Measurements from ENCODE around the gene CMTM5.
A peak's percentile ranks its signal among the peaks of the same experiment; 100 is the strongest.

The CMTM5 gene

GRCh38 chr14:23358553-23359166, 18.2 kb upstream of the CMTM5 start:
- DNase-seq, result no peak

GRCh38 chr14:23359167-23359626, 17.6 kb upstream of the CMTM5 start:
- DNase-seq, result no peak

- DNase-seq, result no peak
Measured at GRCh38 chr14:23359722-23360447, 17.0 kb upstream of the CMTM5 start.

GRCh38 chr14:23360496-23360895, 16.4 kb upstream of the CMTM5 start:
- DNase-seq, result peak; percentile 69 to 70

GRCh38 chr14:23361320-23361719, 15.5 kb upstream of the CMTM5 start:
- DNase-seq, result peak; percentile 23 to 42

GRCh38 chr14:23361763-23362162, 15.1 kb upstream of the CMTM5 start:
- DNase-seq, result no peak

GRCh38 chr14:23362200-23362599, 14.6 kb upstream of the CMTM5 start:
- DNase-seq, result no peak

GRCh38 chr14:23364164-23365035, 12.4 kb upstream of the CMTM5 start:
- peak; percentile 77 to 82 for DNase-seq

GRCh38 chr14:23365036-23365731, 11.7 kb upstream of the CMTM5 start, which contains the start of gene EFS:
Gene EFS, minus strand, starts transcription at chr14:23365172. Its CDS starts 147 bp downstream, at chr14:23365025.
- DNase-seq, result peak; percentile 30 to 61

GRCh38 chr14:23365732-23366425, 11.0 kb upstream of the CMTM5 start:
- DNase-seq, result peak; percentile 75 to 79

GRCh38 chr14:23366426-23366921, 10.4 kb upstream of the CMTM5 start:
- peak; percentile 75 to 79 for DNase-seq

GRCh38 chr14:23370221-23370620, 6.6 kb upstream of the CMTM5 start:
- no peak for DNase-seq

- no peak for DNase-seq
Measured at GRCh38 chr14:23371865-23372264, 5.0 kb upstream of the CMTM5 start.

GRCh38 chr14:23372509-23372908, 4.3 kb upstream of the CMTM5 start, which contains the start of gene IL25:
Gene IL25, plus strand, starts transcription at chr14:23372809.
- no peak for DNase-seq

GRCh38 chr14:23373041-23373440, 3.8 kb upstream of the CMTM5 start:
- no peak for DNase-seq

- no peak for DNase-seq
Measured at GRCh38 chr14:23375527-23376251, 1.2 kb upstream of the CMTM5 start.

GRCh38 chr14:23377198-23377550, 328 bp downstream of the CMTM5 start:
- DNase-seq, result no peak

GRCh38 chr14:23377573-23378563, 1.0 kb downstream of the CMTM5 start:
- DNase-seq, result no peak

- DNase-seq, result no peak
Measured at GRCh38 chr14:23378612-23379220, 1.9 kb downstream of the CMTM5 start.

Measured in hippocampal formation (tissue), 2 donors.